ENCODE measurements around the gene AGXT2.

The AGXT2 gene

GRCh38 chr5:35009657-35010056, 38.1 kb downstream of the AGXT2 start:
- H3K9me3 ChIP-seq (ENCODE audit: control insufficient read depth, insufficient read depth, low read length), result no peaks in the 10 kb centered on the region
- no peak overlapping the region for H3K4me2 ChIP-seq (ENCODE audit: low read length)
- H3K79me2 ChIP-seq (ENCODE audit: control insufficient read depth, low read length), result no peaks in the 10 kb centered on the region
- no peaks in the 10 kb centered on the region for H4K20me1 ChIP-seq (ENCODE audit: control insufficient read depth, insufficient read depth, low read depth, low read length)
- no peak for TF ChIP-seq EZH2phosphoT487 (IDR thresholded peaks at IDR 0.05; ENCODE audit: borderline replicate concordance, low read length)
- no peak for TF ChIP-seq CTCF (IDR thresholded peaks at IDR 0.05; ENCODE audit: low read depth, low read length, poor library complexity, severe bottlenecking)
- H3K27me3 ChIP-seq (ENCODE audit: control insufficient read depth, low read length), result no peaks in the 10 kb centered on the region
- no peaks in the 10 kb centered on the region for H3K4me1 ChIP-seq (ENCODE audit: control insufficient read depth, low read length)
- no peaks in the 10 kb centered on the region for H3K36me3 ChIP-seq (ENCODE audit: control insufficient read depth, low read length)
- H3F3A ChIP-seq (ENCODE audit: control insufficient read depth, insufficient read depth), result no peaks in the 10 kb centered on the region
- no peak overlapping the region for H3K4me3 ChIP-seq (ENCODE audit: low read length)
- no peaks in the 10 kb centered on the region for H3K9me2 ChIP-seq (replicated peaks; ENCODE audit: control insufficient read depth, low read length)
- no peak overlapping the region for H3K27ac ChIP-seq (ENCODE audit: low read depth, low read length)

- no peak overlapping the region for H3K4me3 ChIP-seq (ENCODE audit: low read length)
- H3K36me3 ChIP-seq (ENCODE audit: control insufficient read depth, low read length), result no peaks in the 10 kb centered on the region
- H3K27me3 ChIP-seq (ENCODE audit: control insufficient read depth, low read length), result no peaks in the 10 kb centered on the region
- no peaks in the 10 kb centered on the region for H3K4me1 ChIP-seq (ENCODE audit: control insufficient read depth, low read length)
- H3K4me2 ChIP-seq (ENCODE audit: low read length), result no peak overlapping the region
- H3K27ac ChIP-seq (ENCODE audit: low read depth, low read length), result no peak overlapping the region
- H3K9me2 ChIP-seq (replicated peaks; ENCODE audit: control insufficient read depth, low read length), result no peaks in the 10 kb centered on the region
- H3K79me2 ChIP-seq (ENCODE audit: control insufficient read depth, low read length), result no peaks in the 10 kb centered on the region
- H4K20me1 ChIP-seq (ENCODE audit: control insufficient read depth, insufficient read depth, low read depth, low read length), result no peaks in the 10 kb centered on the region
- H3F3A ChIP-seq (ENCODE audit: control insufficient read depth, insufficient read depth), result no peaks in the 10 kb centered on the region
- TF ChIP-seq EZH2phosphoT487 (IDR thresholded peaks at IDR 0.05; ENCODE audit: borderline replicate concordance, low read length), result no peak
- no peak for TF ChIP-seq CTCF (IDR thresholded peaks at IDR 0.05; ENCODE audit: low read depth, low read length, poor library complexity, severe bottlenecking)
- no peaks in the 10 kb centered on the region for H3K9me3 ChIP-seq (ENCODE audit: control insufficient read depth, insufficient read depth, low read length)
Observed at GRCh38 chr5:35009019-35009418, 38.7 kb downstream of the AGXT2 start.

GRCh38 chr5:35004771-35005170, 43.0 kb downstream of the AGXT2 start:
- H3K79me2 ChIP-seq (ENCODE audit: control insufficient read depth, low read length), result no peaks in the 10 kb centered on the region
- H3K4me3 ChIP-seq (ENCODE audit: low read length), result no peak overlapping the region
- no peaks in the 10 kb centered on the region for H3K36me3 ChIP-seq (ENCODE audit: control insufficient read depth, low read length)
- no peak overlapping the region for H3K4me2 ChIP-seq (ENCODE audit: low read length)
- TF ChIP-seq CTCF (IDR thresholded peaks at IDR 0.05; ENCODE audit: low read depth, low read length, poor library complexity, severe bottlenecking) (no peak), EZH2phosphoT487 (IDR thresholded peaks at IDR 0.05; ENCODE audit: borderline replicate concordance, low read length) (no peak)
- no peaks in the 10 kb centered on the region for H3K27me3 ChIP-seq (ENCODE audit: control insufficient read depth, low read length)
- H3K4me1 ChIP-seq (ENCODE audit: control insufficient read depth, low read length), result no peaks in the 10 kb centered on the region
- H3K9me2 ChIP-seq (replicated peaks; ENCODE audit: control insufficient read depth, low read length), result no peaks in the 10 kb centered on the region
- H3K9me3 ChIP-seq (ENCODE audit: control insufficient read depth, insufficient read depth, low read length), result no peaks in the 10 kb centered on the region
- no peaks in the 10 kb centered on the region for H3F3A ChIP-seq (ENCODE audit: control insufficient read depth, insufficient read depth)
- H4K20me1 ChIP-seq (ENCODE audit: control insufficient read depth, insufficient read depth, low read depth, low read length), result no peaks in the 10 kb centered on the region
- H3K27ac ChIP-seq (ENCODE audit: low read depth, low read length), result no peak overlapping the region

GRCh38 chr5:35004200-35004599, 43.5 kb downstream of the AGXT2 start:
- Histone ChIP-seq H3F3A (ENCODE audit: control insufficient read depth, insufficient read depth) (no peaks in the 10 kb centered on the region), H3K4me1 (ENCODE audit: control insufficient read depth, low read length) (no peaks in the 10 kb centered on the region), H3K9me3 (ENCODE audit: control insufficient read depth, insufficient read depth, low read length) (no peaks in the 10 kb centered on the region), H3K27me3 (ENCODE audit: control insufficient read depth, low read length) (no peaks in the 10 kb centered on the region), H4K20me1 (ENCODE audit: control insufficient read depth, insufficient read depth, low read depth, low read length) (no peaks in the 10 kb centered on the region), H3K4me2 (ENCODE audit: low read length) (no peak overlapping the region), H3K79me2 (ENCODE audit: control insufficient read depth, low read length) (no peaks in the 10 kb centered on the region), H3K36me3 (ENCODE audit: control insufficient read depth, low read length) (no peaks in the 10 kb centered on the region), H3K27ac (ENCODE audit: low read depth, low read length) (no peak overlapping the region), H3K4me3 (ENCODE audit: low read length) (no peak overlapping the region), H3K9me2 (replicated peaks; ENCODE audit: control insufficient read depth, low read length) (no peaks in the 10 kb centered on the region)
- TF ChIP-seq CTCF (IDR thresholded peaks at IDR 0.05; ENCODE audit: low read depth, low read length, poor library complexity, severe bottlenecking) (no peak), EZH2phosphoT487 (IDR thresholded peaks at IDR 0.05; ENCODE audit: borderline replicate concordance, low read length) (no peak)
